HG02588 (cell line): ENCODE data around the gene FGGY.

ENCODE experiments used
- ATAC-seq: cut with Tn5 transposase; IDR thresholded peaks from one replicate; pipeline ENCODE4 v1.9.1; 2021; ENCODE audit warnings: mild to moderate bottlenecking, moderate library complexity; ENCODE audit not compliant: unreplicated experiment

FGGY gene

GRCh38 chr1:59410457-59410856 lies 113.6 kb downstream of the FGGY start:
- no peak for ATAC-seq

DNA sequence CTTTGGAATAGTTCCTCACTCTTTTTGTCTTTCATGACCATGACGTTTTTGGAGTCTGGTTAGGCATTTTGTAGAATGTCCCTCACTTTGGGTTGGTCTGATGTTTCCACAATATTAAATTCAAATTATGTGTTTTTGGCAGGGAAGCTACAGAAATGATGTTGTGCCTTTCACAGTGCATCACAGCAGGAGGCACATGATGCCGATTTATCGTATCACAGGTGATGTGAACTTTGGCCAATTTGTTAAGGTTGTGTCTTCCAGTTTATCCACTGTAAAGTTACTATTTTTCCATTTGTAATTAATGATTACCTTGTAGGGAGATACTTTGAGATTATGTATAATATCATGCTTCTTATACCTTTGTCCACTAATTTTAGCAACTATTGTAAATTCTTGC lies 114.3 kb downstream of the FGGY start:
- no peak for ATAC-seq

DNA sequence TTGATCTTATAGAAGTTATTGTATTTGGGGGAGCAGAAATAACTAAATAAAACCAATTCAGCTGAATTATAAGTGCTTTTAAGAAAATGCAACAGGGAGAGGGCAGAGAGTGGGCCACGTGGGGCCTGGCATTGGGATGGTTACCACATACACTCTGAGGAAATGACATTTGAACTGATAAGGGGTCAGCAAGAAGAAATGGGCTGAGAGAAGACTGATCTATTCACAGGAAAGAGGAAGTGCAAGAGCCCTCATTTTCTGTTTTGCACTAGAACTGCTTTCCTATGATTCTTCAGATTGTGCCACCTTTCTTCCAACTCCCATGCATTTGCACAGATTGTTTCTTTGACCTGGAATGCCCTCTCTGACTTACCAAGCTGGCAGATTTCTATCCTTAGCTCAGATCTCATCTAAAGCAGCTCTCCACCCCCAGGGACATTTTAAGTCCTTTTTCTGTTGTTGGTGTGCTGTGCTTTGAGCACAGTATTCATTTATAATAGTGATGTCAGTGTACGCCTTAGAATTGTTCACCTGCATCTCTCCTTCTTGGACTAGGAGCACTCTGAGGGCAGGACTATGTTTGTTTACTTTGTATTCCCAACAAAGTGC lies 115.9 kb downstream of the FGGY start:
- peak; percentile 48 for ATAC-seq

GRCh38 chr1:59413327-59413720 lies 116.4 kb downstream of the FGGY start:
- no peak for ATAC-seq

GRCh38 chr1:59414406-59415133 lies 117.7 kb downstream of the FGGY start:
- ATAC-seq = no peak

DNA sequence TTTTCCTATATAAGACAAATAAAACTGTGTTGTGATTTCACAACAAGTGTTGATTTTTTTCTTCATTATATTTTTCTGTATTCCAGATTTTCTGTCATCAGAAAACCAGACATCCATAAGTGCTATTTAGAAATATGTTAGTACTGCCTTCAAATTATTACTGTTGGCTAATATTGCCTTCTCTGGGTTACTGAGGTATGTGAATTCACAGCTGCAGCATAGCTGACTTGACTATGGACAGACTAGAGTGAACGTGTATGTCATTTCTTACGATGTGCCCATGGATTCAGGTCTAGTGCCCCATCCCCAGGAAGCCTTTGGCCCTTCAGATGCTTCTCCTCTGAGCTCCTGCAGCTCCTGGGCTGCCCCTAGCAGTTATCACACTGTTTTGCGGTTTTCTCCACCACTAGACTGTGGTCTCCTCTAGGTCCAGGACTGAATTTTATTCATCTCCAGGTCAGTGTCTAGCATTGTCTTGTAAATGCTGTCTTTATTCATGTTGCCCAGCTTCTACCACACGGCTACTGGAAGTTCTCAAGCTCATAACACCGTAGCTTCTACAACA lies 118.5 kb downstream of the FGGY start:
- ATAC-seq = no peak

- no peak for ATAC-seq
These were observed 119.0 kb downstream of the FGGY start for GRCh38 chr1:59415881-59416280.

DNA sequence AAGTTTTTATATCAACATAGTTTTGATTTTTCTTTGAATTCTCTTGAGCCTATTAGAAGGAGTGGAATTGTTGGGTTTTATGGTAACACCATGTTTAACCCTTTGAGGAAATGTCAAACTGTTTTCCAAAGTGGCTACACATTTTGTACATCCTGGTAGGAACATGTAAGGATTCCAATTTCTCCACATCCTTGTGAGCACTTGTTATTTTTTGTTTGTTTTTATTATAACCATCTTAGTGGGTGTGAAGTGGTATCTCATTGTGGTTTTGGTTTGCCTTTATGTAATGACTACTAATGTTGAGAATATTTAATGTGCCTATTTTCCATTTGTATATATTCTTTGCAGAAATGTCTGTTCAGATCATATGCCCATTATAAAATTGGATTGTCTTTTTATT lies 120.5 kb downstream of the FGGY start:
- ATAC-seq = no peak

GRCh38 chr1:59418363-59419144 lies 121.7 kb downstream of the FGGY start:
- ATAC-seq = no peak

GRCh38 chr1:59419361-59420140 lies 122.7 kb downstream of the FGGY start:
- ATAC-seq = no peak

DNA sequence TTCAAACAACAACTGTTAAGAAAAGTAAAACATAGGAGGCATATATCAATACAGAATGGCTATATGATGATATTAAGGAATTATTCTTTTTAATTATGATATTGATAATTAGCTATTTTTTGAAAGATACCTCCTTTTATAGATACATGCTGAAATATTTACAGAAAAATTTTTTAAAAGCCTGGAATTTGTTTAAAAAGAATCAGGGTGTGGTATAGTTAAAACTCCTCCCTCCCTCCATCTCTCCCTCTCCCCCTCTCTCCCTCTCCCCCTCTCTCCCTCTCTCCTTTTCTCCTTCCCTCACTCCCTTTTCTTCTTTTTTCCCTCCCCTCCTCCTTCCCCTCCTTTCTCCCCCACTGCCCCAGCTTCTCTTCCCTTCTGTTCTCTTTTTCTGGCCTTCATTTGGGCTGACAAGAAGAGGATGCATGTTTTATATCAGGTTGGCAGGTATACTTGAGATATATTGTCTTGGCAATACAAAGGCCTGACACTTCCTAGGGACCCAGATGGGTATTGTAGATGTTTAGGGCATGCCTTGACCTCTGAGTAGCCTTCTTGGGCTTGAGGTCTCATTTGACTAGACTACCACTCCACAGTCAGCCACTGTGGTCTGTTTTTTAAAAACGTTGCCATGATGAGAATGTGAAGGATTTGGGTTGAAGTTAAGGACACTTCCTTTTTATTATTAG lies 124.5 kb downstream of the FGGY start:
- ATAC-seq = no peak

- ATAC-seq = no peak
These were observed 126.2 kb downstream of the FGGY start for GRCh38 chr1:59422921-59423575.

- ATAC-seq = no peak
These were observed 130.3 kb downstream of the FGGY start for GRCh38 chr1:59427155-59427554.

DNA sequence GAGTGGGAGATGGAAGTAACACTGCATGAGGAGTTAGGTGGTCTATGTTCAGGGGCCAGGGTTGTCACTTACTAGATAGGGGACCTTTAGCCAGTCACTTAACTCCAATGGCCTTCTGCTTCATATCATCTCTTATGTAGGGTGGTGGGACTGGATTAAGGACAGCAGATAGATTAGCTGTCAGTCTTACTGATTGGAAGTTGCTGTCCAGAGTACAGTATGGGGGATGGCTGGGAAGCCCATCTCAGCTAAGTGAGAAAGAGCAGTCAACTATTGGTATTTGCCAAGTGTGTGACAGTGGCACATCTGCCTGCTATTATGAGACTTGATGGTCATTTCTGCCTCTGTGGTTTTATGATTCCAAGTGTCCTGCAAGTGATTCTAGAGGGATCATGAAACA lies 130.9 kb downstream of the FGGY start:
- ATAC-seq = no peak

- no peak for ATAC-seq
These were observed 131.9 kb downstream of the FGGY start for GRCh38 chr1:59428828-59429227.

GRCh38 chr1:59429656-59430055 lies 132.8 kb downstream of the FGGY start:
- ATAC-seq = no peak

GRCh38 chr1:59431566-59432294 lies 134.8 kb downstream of the FGGY start:
- no peak for ATAC-seq

DNA sequence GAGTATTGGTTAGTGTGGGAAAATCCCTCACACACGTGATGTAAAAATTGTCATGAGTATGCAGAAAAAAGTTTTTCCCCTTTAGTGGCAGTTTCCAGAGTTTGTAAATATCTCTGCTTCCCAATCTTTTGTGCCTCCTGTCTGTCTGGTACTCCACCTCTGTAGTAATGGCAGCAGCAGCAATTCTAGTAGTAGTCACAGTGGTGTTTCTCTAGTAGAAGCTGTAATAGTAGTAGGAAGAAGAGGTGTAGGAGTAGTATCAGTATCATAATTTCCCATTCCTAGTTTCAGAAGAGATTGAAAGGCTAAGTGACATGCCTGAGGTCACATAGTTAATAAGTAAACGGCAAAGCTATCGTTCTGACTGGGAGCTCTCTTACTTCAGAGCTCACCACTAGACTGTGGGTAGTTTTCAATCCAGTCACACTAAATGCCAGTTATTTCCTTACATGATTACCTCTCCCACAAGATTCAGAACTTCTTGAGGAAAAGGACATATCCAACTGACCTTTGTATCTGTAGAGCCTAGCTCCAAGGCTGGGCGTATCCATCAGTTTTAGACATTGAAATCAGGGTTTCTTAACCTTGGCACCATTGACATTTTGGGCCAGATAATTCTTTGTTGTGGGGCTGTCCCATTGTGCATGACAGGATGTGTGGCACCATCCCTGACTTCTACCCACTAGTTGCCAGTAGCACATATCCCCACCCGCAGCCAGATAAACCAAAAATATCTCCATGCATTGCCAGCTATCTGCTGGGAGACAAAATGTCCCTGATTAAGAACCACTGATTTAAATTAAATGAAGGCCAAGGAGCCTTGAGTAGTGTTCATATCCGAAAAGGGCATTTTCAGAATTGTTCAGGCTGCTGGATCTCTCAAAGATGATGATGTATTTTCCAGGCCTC lies 135.9 kb downstream of the FGGY start:
- ATAC-seq = peak; percentile 92
